GM12864 (cell line): Measurements from ENCODE around the gene IQCE.

Experiments used
- DNase-seq: peaks from one replicate; pipeline ENCODE4 v3.0.0-alpha.2; 2011; ENCODE audit warnings: low read depth
- H3K4me3 ChIP-seq: 2 replicates; pipeline ENCODE4 v1.5.1; 2011; ENCODE audit warnings: mild to moderate bottlenecking, low read depth, low read length, control low read depth
- CTCF ChIP-seq: IDR thresholded peaks from 2 replicates; pipeline ENCODE4 v1.5.1; 2011; ENCODE audit warnings: low read depth, mild to moderate bottlenecking, moderate library complexity, low read length, control low read depth, inconsistent platforms; ENCODE audit errors: missing control alignments

The IQCE gene

GRCh38 chr7:2611922-2612321 is 53.1 kb downstream of the IQCE start:
- no peak overlapping the region for H3K4me3 ChIP-seq
- no peak for TF ChIP-seq CTCF
- no peak for DNase-seq

GRCh38 chr7:2612445-2613097 is 53.8 kb downstream of the IQCE start:
- H3K4me3 ChIP-seq: no peak overlapping the region
- DNase-seq: no peak
- TF ChIP-seq CTCF: no peak

DNA sequence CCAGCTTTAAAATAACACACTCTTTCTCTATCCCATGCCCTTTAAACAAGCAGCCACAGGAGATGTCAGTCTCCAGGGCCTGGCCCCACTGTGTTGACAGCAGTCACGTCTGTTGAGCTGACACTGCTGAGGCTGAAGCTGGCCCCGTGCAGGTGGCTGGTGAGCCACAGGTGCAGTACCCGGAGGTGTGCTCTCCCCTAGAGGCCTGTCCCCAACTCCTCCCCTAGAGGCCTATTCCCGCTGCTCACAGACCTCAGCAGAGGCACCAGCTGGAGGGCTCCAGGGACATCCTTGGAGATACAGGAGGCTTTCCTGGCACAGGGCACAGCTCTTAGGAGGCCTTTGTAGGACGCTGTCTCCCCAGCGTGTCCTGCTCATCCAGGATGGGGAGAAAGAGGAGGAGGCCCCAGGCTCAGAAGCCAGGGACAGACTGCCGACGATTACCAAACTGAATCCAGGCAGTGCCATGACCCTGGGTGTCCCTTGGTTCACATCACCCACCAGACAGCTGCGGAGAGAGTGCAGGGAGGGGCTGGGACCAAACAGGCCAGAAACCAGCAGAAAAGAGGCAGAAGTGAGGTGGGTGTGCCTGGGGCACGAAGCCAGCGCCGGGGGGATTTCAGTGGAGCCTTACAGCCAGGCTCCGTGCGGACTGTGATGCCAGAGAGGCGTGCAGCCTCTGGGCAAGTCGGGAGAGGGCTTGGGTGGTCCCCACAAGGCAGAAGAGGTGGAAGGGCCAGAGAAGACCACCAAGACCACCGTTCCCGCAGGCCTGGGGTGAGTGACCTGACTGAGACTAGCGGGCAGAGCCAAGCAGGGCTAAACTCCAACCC is 54.5 kb downstream of the IQCE start:
- DNase-seq: no peak
- TF ChIP-seq CTCF: no peak
- no peak overlapping the region for H3K4me3 ChIP-seq

- no peak for TF ChIP-seq CTCF
- no peak overlapping the region for H3K4me3 ChIP-seq
- DNase-seq: no peak
Observed at GRCh38 chr7:2613931-2614600, 55.3 kb downstream of the IQCE start.

DNA sequence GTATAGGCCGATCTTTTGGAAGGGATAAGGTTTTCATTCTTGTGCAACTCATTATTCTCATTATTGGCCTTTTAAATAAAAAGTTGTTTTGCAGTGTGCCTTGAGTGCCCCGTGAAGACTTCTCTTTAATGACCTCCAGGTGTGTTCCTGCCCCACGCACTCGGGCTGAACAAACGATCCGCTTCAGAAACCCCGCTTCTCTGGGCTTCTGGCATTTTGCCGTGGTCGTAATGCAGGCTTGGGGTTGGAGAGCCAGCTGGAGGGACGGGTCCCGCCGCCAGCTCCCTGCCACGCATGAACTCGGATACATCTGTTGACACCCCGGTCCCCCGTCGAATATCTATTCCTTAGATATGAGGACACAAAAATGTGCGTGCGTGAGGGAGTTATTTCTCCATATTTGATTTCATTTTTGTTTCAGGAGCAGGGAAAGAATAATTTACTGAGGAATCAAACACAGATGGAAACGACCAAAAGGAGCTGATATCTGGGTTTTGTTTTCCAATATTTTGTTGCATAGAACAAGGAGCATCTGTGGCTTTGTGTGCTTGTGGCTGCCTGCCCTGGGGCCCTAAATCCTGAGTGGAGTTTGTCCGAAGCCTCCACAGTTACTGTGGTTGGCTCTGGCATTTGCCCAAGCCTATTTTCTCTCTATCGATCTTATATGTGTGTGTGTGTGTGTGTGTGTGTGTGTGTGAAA is 56.0 kb downstream of the IQCE start:
- no peak overlapping the region for H3K4me3 ChIP-seq
- no peak for DNase-seq

More for the DNA sequence above, 56.0 kb downstream of the IQCE start:
- no peak for TF ChIP-seq CTCF
